Natural killer cell treated with Interleukin-12 subunit alpha and Interleukin-12 subunit beta and Interleukin-15 and Interleukin-18, amount 100 ng/mL, for 72 hours (primary cell): ENCODE results near the gene TRIL. TPM values are rescaled to one million over a fixed set of nuclear protein-coding genes. Genes with fewer than 3 reads are reported as not detected.

Experiments used
- ATAC-seq, 2 donors: fragments of 150-1000 bp; cut with Tn5 transposase in 1 of 2; sonication (Bioruptor Pico), chemical (Tn5 transposase) in 1 of 2; 2 replicates each; pipeline ENCODE4 v1.10.0; 2021
- DNase-seq: peaks from one replicate; pipeline ENCODE4 v3.0.0; 2022; ENCODE audit warnings: low spot score
- H3K27ac Mint-ChIP-seq, 2 donors: 1 replicate in 1 of 2; 2 replicates in 1 of 2; pipeline ENCODE4 v1.8.0; 2022; ENCODE audit warnings: mixed read lengths in 2 of 2, mild to moderate bottlenecking in 1 of 2, moderate library complexity in 1 of 2
- H3K27me3 Mint-ChIP-seq, 2 donors: 1 replicate in 1 of 2; 2 replicates in 1 of 2; pipeline ENCODE4 v1.8.0; 2022; ENCODE audit warnings: mixed read lengths in 2 of 2
- H3K36me3 Mint-ChIP-seq: one replicate; pipeline ENCODE4 v1.8.0; 2022; ENCODE audit warnings: mixed read lengths
- H3K4me1 Mint-ChIP-seq, 2 donors: 1 replicate in 1 of 2; 2 replicates in 1 of 2; pipeline ENCODE4 v1.8.0; 2022; ENCODE audit warnings: low read depth in 2 of 2, mixed read lengths in 2 of 2, mild to moderate bottlenecking in 1 of 2
- H3K4me3 Mint-ChIP-seq: one replicate; pipeline ENCODE4 v1.8.0; 2022; ENCODE audit warnings: mixed read lengths
- H3K9me3 Mint-ChIP-seq: 2 replicates; pipeline ENCODE4 v1.8.0; 2022; ENCODE audit warnings: mixed read lengths
- total RNA-seq, 2 donors: library from RNA; stranded (reverse); gene quantifications; one replicate each; pipeline ENCODE4 v1.2.3, GENCODE V29; 2022

Gene TRIL
- total RNA-seq, 2 donors from 2014 or later = 0.11 TPM; not detected in 1

DNA sequence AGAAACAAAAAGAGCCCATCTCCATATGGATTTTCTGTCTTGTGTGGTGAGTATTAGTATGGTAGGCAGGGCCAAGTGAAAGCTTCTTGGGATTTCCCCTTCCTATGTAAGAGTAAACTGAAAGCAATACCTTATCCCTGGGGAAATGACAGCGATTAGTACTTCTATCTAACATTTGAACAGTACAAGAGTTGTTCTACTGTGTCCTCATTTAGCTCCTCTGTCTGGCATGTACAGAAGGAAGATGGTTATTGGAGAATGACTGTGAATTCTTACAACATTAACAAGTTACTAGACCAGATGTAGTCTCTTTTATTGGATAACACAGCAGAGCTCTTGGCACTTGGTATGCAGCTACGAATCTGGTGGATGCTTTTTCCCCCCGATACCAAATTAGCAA is 17.9 kb upstream of the TRIL start:
- no peak overlapping the region for H3K4me3 Mint-ChIP-seq
- ATAC-seq (no peak), DNase-seq (no peak)
- H3K4me1 Mint-ChIP-seq = no peaks in the 10 kb centered on the region
- no peak overlapping the region for H3K27ac Mint-ChIP-seq
- peaks cover 25 to 27% of the 10 kb centered on the region in 2 donors for H3K27me3 Mint-ChIP-seq
- peaks cover 18% of the 10 kb centered on the region for H3K36me3 Mint-ChIP-seq
- peaks cover 13% of the 10 kb centered on the region for H3K9me3 Mint-ChIP-seq

- Mint-ChIP-seq H3K27me3 (peaks cover 16 to 18% of the 10 kb centered on the region in 2 donors), H3K9me3 (peaks cover 13% of the 10 kb centered on the region), H3K4me3 (no peak overlapping the region), H3K36me3 (peaks cover 18% of the 10 kb centered on the region), H3K4me1 (no peaks in the 10 kb centered on the region), H3K27ac (no peak overlapping the region)
- DNase-seq (no peak), ATAC-seq (peak in 1 of 2 donors; percentile 9)
These were observed 15.5 kb upstream of the TRIL start for GRCh38 chr7:28973591-28973990.

- H3K27ac Mint-ChIP-seq = no peak overlapping the region
- no peaks in the 10 kb centered on the region for H3K36me3 Mint-ChIP-seq
- H3K27me3 Mint-ChIP-seq = peaks cover 20 to 22% of the 10 kb centered on the region in 2 donors
- no peak for DNase-seq
- H3K4me1 Mint-ChIP-seq = no peaks in the 10 kb centered on the region
- no peak for ATAC-seq
- H3K9me3 Mint-ChIP-seq = no peaks in the 10 kb centered on the region
- H3K4me3 Mint-ChIP-seq = no peak overlapping the region
These were observed 5.9 kb upstream of the TRIL start for GRCh38 chr7:28964056-28964455.

GRCh38 chr7:28961972-28962371 is 3.8 kb upstream of the TRIL start:
- Mint-ChIP-seq H3K4me1 (peaks cover 0 to 7% of the 10 kb centered on the region in 2 donors), H3K27me3 (peaks cover 32 to 38% of the 10 kb centered on the region in 2 donors), H3K27ac (no peak overlapping the region), H3K4me3 (no peak overlapping the region), H3K36me3 (no peaks in the 10 kb centered on the region), H3K9me3 (no peaks in the 10 kb centered on the region)
- ATAC-seq (no peak), DNase-seq (no peak)

DNA sequence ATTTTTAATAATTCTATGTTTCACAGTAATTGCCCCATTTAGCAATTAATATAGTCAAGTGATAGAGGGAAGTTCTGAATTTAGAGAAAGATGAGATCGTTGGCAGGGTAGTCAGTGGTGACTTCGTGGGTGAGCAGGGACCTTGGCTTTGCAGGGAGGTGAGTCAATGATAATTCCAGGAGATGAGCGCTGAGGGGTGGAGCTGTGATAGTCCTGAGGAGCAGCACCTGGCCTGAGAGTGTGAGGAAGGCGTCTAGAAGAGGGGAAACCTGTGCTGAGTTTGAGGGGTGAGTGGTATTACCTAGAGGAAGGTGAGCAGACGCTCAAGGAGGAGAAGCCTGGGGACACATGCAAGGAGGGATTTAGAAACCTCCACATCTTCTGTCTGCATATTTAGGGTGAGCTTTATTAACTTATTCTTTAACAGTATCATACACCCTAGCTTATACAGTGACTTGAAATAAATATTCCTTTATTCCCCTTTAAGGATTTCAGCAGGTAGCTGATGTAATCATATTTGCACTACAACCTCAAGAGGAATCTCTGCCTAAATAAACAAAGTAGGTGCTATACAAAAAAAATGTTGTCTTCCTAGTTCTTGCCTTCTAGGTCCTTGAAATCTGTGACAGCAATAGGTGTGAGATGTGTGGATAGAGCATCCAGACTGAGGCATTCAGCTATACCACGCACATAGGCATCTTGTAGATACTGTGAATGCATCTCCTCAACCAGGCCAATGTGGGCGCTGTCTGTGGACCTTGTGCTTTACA is 2.1 kb upstream of the TRIL start:
- ATAC-seq (no peak), DNase-seq (no peak)
- Mint-ChIP-seq H3K4me3 (no peak overlapping the region), H3K9me3 (no peaks in the 10 kb centered on the region), H3K36me3 (no peaks in the 10 kb centered on the region), H3K27ac (no peak overlapping the region), H3K27me3 (peaks cover 31 to 40% of the 10 kb centered on the region in 2 donors), H3K4me1 (peaks cover 0 to 9% of the 10 kb centered on the region in 2 donors)

GRCh38 chr7:28958980-28959347 is 834 bp upstream of the TRIL start:
- no peak for ATAC-seq
- Mint-ChIP-seq H3K4me1 (peaks cover 0 to 10% of the 10 kb centered on the region in 2 donors), H3K27me3 (peaks cover 37 to 45% of the 10 kb centered on the region in 2 donors), H3K36me3 (no peaks in the 10 kb centered on the region), H3K27ac (no peak overlapping the region), H3K4me3 (no peak overlapping the region), H3K9me3 (no peaks in the 10 kb centered on the region)
- no peak for DNase-seq

- Mint-ChIP-seq H3K27ac (no peak overlapping the region), H3K4me1 (peaks cover 0 to 10% of the 10 kb centered on the region in 2 donors), H3K9me3 (no peaks in the 10 kb centered on the region), H3K4me3 (peak overlapping the region; percentile 72), H3K27me3 (peaks cover 43 to 50% of the 10 kb centered on the region in 2 donors), H3K36me3 (no peaks in the 10 kb centered on the region)
- no peak for DNase-seq
- no peak for ATAC-seq
These were observed 337 bp downstream of the TRIL start for GRCh38 chr7:28957751-28958234.

GRCh38 chr7:28957064-28957750 is 923 bp downstream of the TRIL start:
- peaks cover 0 to 10% of the 10 kb centered on the region in 2 donors for H3K4me1 Mint-ChIP-seq
- no peaks in the 10 kb centered on the region for H3K9me3 Mint-ChIP-seq
- H3K27me3 Mint-ChIP-seq = peaks cover 47 to 56% of the 10 kb centered on the region in 2 donors
- no peak for DNase-seq
- peak overlapping the region; percentile 72 for H3K4me3 Mint-ChIP-seq
- ATAC-seq = peak in 1 of 2 donors; percentile 22
- no peak overlapping the region for H3K27ac Mint-ChIP-seq
- H3K36me3 Mint-ChIP-seq = no peaks in the 10 kb centered on the region

GRCh38 chr7:28956608-28957063 is 1.5 kb downstream of the TRIL start:
- no peaks in the 10 kb centered on the region for H3K36me3 Mint-ChIP-seq
- peaks cover 47 to 58% of the 10 kb centered on the region in 2 donors for H3K27me3 Mint-ChIP-seq
- no peak overlapping the region for H3K27ac Mint-ChIP-seq
- no peaks in the 10 kb centered on the region for H3K9me3 Mint-ChIP-seq
- H3K4me1 Mint-ChIP-seq = peaks cover 0 to 10% of the 10 kb centered on the region in 2 donors
- peak overlapping the region; percentile 72 for H3K4me3 Mint-ChIP-seq
- ATAC-seq (peak; percentile 33 to 35), DNase-seq (no peak)

GRCh38 chr7:28955718-28956607 is 2.2 kb downstream of the TRIL start:
- peak; percentile 51 to 74 for ATAC-seq
- Mint-ChIP-seq H3K4me3 (peak overlapping the region; percentile 52), H3K27me3 (peaks cover 46 to 62% of the 10 kb centered on the region in 2 donors)

GRCh38 chr7:28955356-28955717 is 2.8 kb downstream of the TRIL start:
- Mint-ChIP-seq H3K4me3 (peak overlapping the region; percentile 52), H3K36me3 (no peaks in the 10 kb centered on the region), H3K27ac (no peak overlapping the region), H3K27me3 (peaks cover 43 to 61% of the 10 kb centered on the region in 2 donors), H3K4me1 (peaks cover 0 to 10% of the 10 kb centered on the region in 2 donors), H3K9me3 (no peaks in the 10 kb centered on the region)
- peak in 1 of 2 donors; percentile 5 for ATAC-seq
- DNase-seq = no peak

More at GRCh38 chr7:28955718-28956607, 2.2 kb downstream of the TRIL start:
- Mint-ChIP-seq H3K27ac (no peak overlapping the region), H3K9me3 (no peaks in the 10 kb centered on the region), H3K36me3 (no peaks in the 10 kb centered on the region), H3K4me1 (peaks cover 0 to 10% of the 10 kb centered on the region in 2 donors)
- peak; percentile 64 for DNase-seq

GRCh38 chr7:28954946-28955345 is 3.2 kb downstream of the TRIL start:
- H3K9me3 Mint-ChIP-seq = no peaks in the 10 kb centered on the region
- no peaks in the 10 kb centered on the region for H3K36me3 Mint-ChIP-seq
- DNase-seq = no peak
- no peak overlapping the region for H3K27ac Mint-ChIP-seq
- peaks cover 0 to 10% of the 10 kb centered on the region in 2 donors for H3K4me1 Mint-ChIP-seq
- no peak overlapping the region for H3K4me3 Mint-ChIP-seq
- H3K27me3 Mint-ChIP-seq = peaks cover 41 to 60% of the 10 kb centered on the region in 2 donors
- ATAC-seq = no peak

DNA sequence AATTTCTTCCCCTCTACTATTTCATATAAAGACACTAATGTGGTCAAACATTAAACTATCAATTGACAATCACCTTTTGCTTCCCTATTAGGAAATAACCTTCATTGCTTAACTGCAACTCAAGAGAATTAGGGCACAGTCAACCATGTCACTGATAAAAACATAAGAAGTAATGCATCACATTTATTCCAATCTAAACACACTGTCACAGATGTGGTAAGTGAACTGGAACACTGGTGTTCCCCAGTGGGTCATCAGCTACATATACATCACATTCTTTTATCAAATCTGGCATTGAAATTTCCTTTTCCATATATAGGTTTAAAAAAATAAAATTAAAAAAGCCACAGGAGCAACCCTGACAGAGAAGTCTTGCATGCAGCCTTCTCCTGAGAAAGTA is 3.7 kb downstream of the TRIL start:
- Mint-ChIP-seq H3K9me3 (no peaks in the 10 kb centered on the region), H3K4me1 (peaks cover 0 to 10% of the 10 kb centered on the region in 2 donors), H3K27me3 (peaks cover 39 to 55% of the 10 kb centered on the region in 2 donors), H3K27ac (no peak overlapping the region), H3K4me3 (no peak overlapping the region), H3K36me3 (no peaks in the 10 kb centered on the region)
- DNase-seq (no peak), ATAC-seq (no peak)
